Endothelial cell of umbilical vein (primary cell): ENCODE results near the gene NDUFA13. TPM values are rescaled to one million over a fixed set of nuclear protein-coding genes. Genes with fewer than 3 reads are reported as not detected.

Experiments
- BruUV-seq: library from RNA; stranded (reverse); fragments of 400-500 nt; replicated peaks from 2 replicates; lab custom pipeline; 2021; lab: Mats Ljungman, UMichigan
- CTCF ChIA-PET: fragments of 300-600, 350-600 bp; sonication (Branson Sonifier 250); formaldehyde crosslinking; loops from one replicate; lab custom pipeline; 2021; ENCODE audit warnings: antibody characterized with exemption, inconsistent platforms; lab: Charles Lee
- POLR2A ChIA-PET: fragments of 300-600, 350-600 bp; sonication (Branson Sonifier 250); formaldehyde crosslinking; loops from one replicate; lab custom pipeline; 2021; ENCODE audit warnings: antibody characterized with exemption, inconsistent platforms; lab: Charles Lee
- DNase-seq: peaks from one replicate; pipeline ENCODE4 v3.0.0-alpha.2; 2011; ENCODE audit warnings: low read depth, low spot score
- FAIRE-seq: peaks from 2 replicates; lab custom pipeline; 2011; peaks lifted over from hg19 to GRCh38; lab: Jason Lieb, UNC
- H2AFZ ChIP-seq: 2 replicates; pipeline ENCODE4 v1.6.0; 2012; ENCODE audit warnings: low read depth, low read length, control low read depth, inconsistent platforms
- H3K27ac ChIP-seq: 2 replicates; pipeline ENCODE4 v1.5.1; 2011; ENCODE audit warnings: low read depth, mild to moderate bottlenecking, control low read depth, low read length, moderate library complexity; ENCODE audit not compliant: insufficient read depth
- H3K27me3 ChIP-seq, 2 experiments: 2 replicates each; pipeline versions ENCODE4 v1.6.0 to v1.6.1; 2011; ENCODE audit warnings: low read length in 2 of 2, mixed read lengths in 1 of 2; ENCODE audit not compliant: control insufficient read depth in 2 of 2, insufficient read depth in 2 of 2
- H3K36me3 ChIP-seq, 2 experiments: 2 replicates in 1 of 2; 3 replicates in 1 of 2; pipeline ENCODE4 v1.5.1; 2011; ENCODE audit warnings: low read length in 2 of 2, mild to moderate bottlenecking in 1 of 2, moderate library complexity in 1 of 2; ENCODE audit not compliant: control insufficient read depth in 2 of 2, insufficient read depth in 2 of 2; ENCODE audit errors: extremely low read depth in 1 of 2
- H3K4me1 ChIP-seq: 3 replicates; pipeline ENCODE4 v1.5.1; 2011; ENCODE audit warnings: mild to moderate bottlenecking, low read length; ENCODE audit not compliant: control insufficient read depth, insufficient read depth; ENCODE audit errors: extremely low read depth
- H3K4me2 ChIP-seq: 2 replicates; pipeline ENCODE4 v1.6.1; 2011; ENCODE audit warnings: low read length, control low read depth, mixed read lengths; ENCODE audit not compliant: insufficient read depth
- H3K4me3 ChIP-seq, 3 experiments: fragments of 200-600 bp in 1 of 3; sonication (generic), shearing (Covaris generic) in 1 of 3; replicated peaks in 1 of 3; 2 replicates each; pipeline ENCODE4 v1.5.1; 2011 to 2016; ENCODE audit warnings: control low read depth in 3 of 3, low read length in 3 of 3, mild to moderate bottlenecking in 2 of 3, inconsistent platforms in 1 of 3, low read depth in 1 of 3, moderate library complexity in 1 of 3; ENCODE audit not compliant: insufficient read depth in 1 of 3
- H3K79me2 ChIP-seq: 2 replicates; pipeline ENCODE4 v1.6.0; 2012; ENCODE audit warnings: low read length, inconsistent platforms; ENCODE audit not compliant: control insufficient read depth, insufficient read depth
- H3K9ac ChIP-seq: replicated peaks from 2 replicates; pipeline ENCODE3; 2011; ENCODE audit warnings: low read length, control low read depth; ENCODE audit not compliant: insufficient read depth; ENCODE audit errors: extremely low read depth
- H3K9me1 ChIP-seq: replicated peaks from 3 replicates; pipeline ENCODE4 v1.6.0; 2011; ENCODE audit warnings: mild to moderate bottlenecking, low read length; ENCODE audit not compliant: control insufficient read depth, insufficient read depth; ENCODE audit errors: extremely low read depth
- H3K9me3 ChIP-seq: replicated peaks from 2 replicates; pipeline ENCODE4 v1.5.1; 2012; ENCODE audit warnings: low read length, inconsistent platforms; ENCODE audit not compliant: control insufficient read depth, insufficient read depth
- H4K20me1 ChIP-seq: replicated peaks from 2 replicates; pipeline ENCODE3; 2011; ENCODE audit warnings: mild to moderate bottlenecking, low read length; ENCODE audit not compliant: control insufficient read depth, insufficient read depth; ENCODE audit errors: extremely low read depth
- EZH2 ChIP-seq: IDR thresholded peaks from 2 replicates; pipeline ENCODE4 v1.6.1; 2012; ENCODE audit warnings: borderline replicate concordance, low read depth, mild to moderate bottlenecking, moderate library complexity, low read length, inconsistent platforms; ENCODE audit not compliant: severe bottlenecking
- JUN ChIP-seq: IDR thresholded peaks from 2 replicates; pipeline ENCODE4 v1.6.1; 2011; ENCODE audit warnings: borderline replicate concordance, low read depth; ENCODE audit not compliant: insufficient read length, insufficient read depth
- MAX ChIP-seq: IDR thresholded peaks from 2 replicates; pipeline ENCODE4 v1.6.1; 2011; ENCODE audit not compliant: insufficient read depth, insufficient read length
- POLR2A ChIP-seq: IDR thresholded peaks from 2 replicates; pipeline ENCODE4 v1.6.1; 2012; ENCODE audit warnings: low read depth, mild to moderate bottlenecking, control low read depth, low read length
- POLR2AphosphoS5 ChIP-seq: IDR thresholded peaks from 2 replicates; pipeline ENCODE4 v1.6.1; 2012; ENCODE audit warnings: low read depth, mild to moderate bottlenecking, control low read depth, low read length, moderate library complexity; ENCODE audit not compliant: insufficient read depth
- dilution Hi-C: fragments of 300-500 bp; cut with MboI; formaldehyde crosslinking; loops from one replicate; pipeline ENCODE4 v1.15.0; 2019; ENCODE audit warnings: low sequenced_read_pairs; ENCODE audit not compliant: extremely low pct_ligation_motif_present
- intact Hi-C: fragments of 100-400 bp; cut with micrococcal nuclease; formaldehyde crosslinking; loops from one replicate; pipeline ENCODE4 v1.10.0; 2022
- polyA plus RNA-seq, 4 experiments: library from polyadenylated mRNA; depleted of rRNA in 3 of 4; stranded (reverse) in 3 of 4; unstranded in 1 of 4; fragments of >200 nt; gene quantifications; 2 replicates each; pipeline versions ENCODE4 v1.2.1 to v1.2.3, GENCODE V29; 2011 to 2012; ENCODE audit warnings: missing spikeins in 1 of 4
- total RNA-seq: library from RNA; stranded (reverse); gene quantifications from 2 replicates; pipeline ENCODE4 v1.2.3, GENCODE V29; 2021
- TF ChIP-seq, protein P1 (sequence below), 2 donors: IDR thresholded peaks; 1 replicate in 1 of 2; 2 replicates in 1 of 2; pipeline ENCODE4 v1.5.1; 2011; ENCODE audit warnings: low read length in 2 of 2, mild to moderate bottlenecking in 2 of 2, moderate library complexity in 2 of 2, control low read depth in 1 of 2, inconsistent platforms in 1 of 2, low read depth in 1 of 2; ENCODE audit not compliant: insufficient read depth in 1 of 2; ENCODE audit errors: extremely low read depth in 1 of 2

Gene NDUFA13
- total and polyA plus RNA-seq, 2 donors (not counting 3 experiments of a cell fraction or from before 2014, with no cell fraction given): 246 to 799 TPM

DNA sequence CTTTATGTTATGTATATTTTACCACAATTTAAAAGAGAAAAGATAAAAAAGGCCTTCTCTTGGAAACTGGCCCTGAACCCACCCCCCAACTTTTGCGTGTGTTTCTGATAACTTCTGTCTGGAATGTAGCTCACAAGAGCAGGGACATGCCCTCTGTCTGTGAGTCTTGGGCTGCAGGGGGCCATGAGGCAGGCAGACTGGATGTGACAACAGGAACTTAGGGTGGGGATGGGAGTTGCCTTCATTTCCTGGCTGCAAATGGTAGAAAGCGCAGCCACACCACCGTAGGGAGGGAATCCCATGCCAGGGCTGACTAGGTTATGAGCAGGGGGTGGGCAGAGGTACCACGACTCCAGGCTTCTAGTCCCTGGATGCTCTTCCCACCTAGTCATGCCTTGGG lies 43.9 kb downstream of the NDUFA13 start:
- no peak overlapping the region for H3K27ac ChIP-seq
- DNase-seq (no peak), FAIRE-seq (no peak)
- intact Hi-C loops: no loop called here
- H3K9me1 ChIP-seq: no peaks in the 10 kb centered on the region
- POLR2A ChIA-PET: no interaction called here
- no peaks in the 10 kb centered on the region for H3K79me2 ChIP-seq
- no peak overlapping the region for H3K4me2 ChIP-seq
- no peaks in the 10 kb centered on the region for H3K4me1 ChIP-seq
- dilution Hi-C loops: no loop called here
- no peaks in the 10 kb centered on the region for H3K36me3 ChIP-seq
- H2AFZ ChIP-seq: no peak overlapping the region
- no peaks in the 10 kb centered on the region for H4K20me1 ChIP-seq
- H3K9me3 ChIP-seq: no peaks in the 10 kb centered on the region
- H3K4me3 ChIP-seq: no peak overlapping the region
- BruUV-seq: no TSS peak
- H3K9ac ChIP-seq: no peak overlapping the region
- no peaks in the 10 kb centered on the region for H3K27me3 ChIP-seq
- TF ChIP-seq POLR2A: no peak
- no peak for TF ChIP-seq MAX
- no peak for TF ChIP-seq POLR2AphosphoS5
- no peak for TF ChIP-seq JUN
- no peak for TF ChIP-seq EZH2
- TF ChIP-seq, protein P1, sequence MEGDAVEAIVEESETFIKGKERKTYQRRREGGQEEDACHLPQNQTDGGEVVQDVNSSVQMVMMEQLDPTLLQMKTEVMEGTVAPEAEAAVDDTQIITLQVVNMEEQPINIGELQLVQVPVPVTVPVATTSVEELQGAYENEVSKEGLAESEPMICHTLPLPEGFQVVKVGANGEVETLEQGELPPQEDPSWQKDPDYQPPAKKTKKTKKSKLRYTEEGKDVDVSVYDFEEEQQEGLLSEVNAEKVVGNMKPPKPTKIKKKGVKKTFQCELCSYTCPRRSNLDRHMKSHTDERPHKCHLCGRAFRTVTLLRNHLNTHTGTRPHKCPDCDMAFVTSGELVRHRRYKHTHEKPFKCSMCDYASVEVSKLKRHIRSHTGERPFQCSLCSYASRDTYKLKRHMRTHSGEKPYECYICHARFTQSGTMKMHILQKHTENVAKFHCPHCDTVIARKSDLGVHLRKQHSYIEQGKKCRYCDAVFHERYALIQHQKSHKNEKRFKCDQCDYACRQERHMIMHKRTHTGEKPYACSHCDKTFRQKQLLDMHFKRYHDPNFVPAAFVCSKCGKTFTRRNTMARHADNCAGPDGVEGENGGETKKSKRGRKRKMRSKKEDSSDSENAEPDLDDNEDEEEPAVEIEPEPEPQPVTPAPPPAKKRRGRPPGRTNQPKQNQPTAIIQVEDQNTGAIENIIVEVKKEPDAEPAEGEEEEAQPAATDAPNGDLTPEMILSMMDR (IDR thresholded peaks at IDR 0.05; ENCODE audit: extremely low read depth in 1 of 2, insufficient read depth in 1 of 2, low read depth in 1 of 2, low read length in 2 of 2): no peak
- CTCF ChIA-PET: no interaction called here
